Measurements from ENCODE around the gene TBC1D4.

GRCh38 chr13:75470676-75471075 is 11.3 kb downstream of the TBC1D4 start:
- TF ChIP-seq CTCF (conservative IDR thresholded peaks at IDR 0.05 in 1 of 2, IDR thresholded peaks at IDR 0.05 in 1 of 2; ENCODE audit: extremely low read depth in 1 of 2, insufficient read depth in 1 of 2, low read depth in 1 of 2, low read length in 2 of 2) (no peak), EZH2 (IDR thresholded peaks at IDR 0.05; ENCODE audit: borderline replicate concordance, low read length) (no peak)
